K562 (cell line): ENCODE results near the gene PQBP1. TPM values are rescaled to one million over a fixed set of nuclear protein-coding genes. Genes with fewer than 3 reads are reported as not detected.

Experiments
- FIP1L1 ChIP-seq: fragments of 200-400 bp; formaldehyde crosslinking; IDR thresholded peaks from 2 replicates; pipeline ENCODE4 v1.6.1; 2018; ENCODE audit warnings: mild to moderate bottlenecking, low read depth, low read length; ENCODE audit not compliant: poor library complexity, severe bottlenecking
- HDAC2 ChIP-seq: fragments of 450-650 bp; IDR thresholded peaks from 2 replicates; pipeline ENCODE4 v1.6.1; 2016; ENCODE audit warnings: mild to moderate bottlenecking
- LEF1 ChIP-seq: fragments of 450-650 bp; IDR thresholded peaks from 2 replicates; pipeline ENCODE4 v1.6.1; 2016; ENCODE audit warnings: mild to moderate bottlenecking
- RREB1 ChIP-seq: fragments of 250-450 bp; sonication (Bioruptor Pico); IDR thresholded peaks from 2 replicates; pipeline ENCODE4 v1.4.0; 2020
- THAP7 ChIP-seq: fragments of 250-450 bp; sonication (Bioruptor Pico); IDR thresholded peaks from 2 replicates; pipeline ENCODE4 v1.5.0; 2021
- ZNF133 ChIP-seq: fragments of 250-450 bp; sonication (Bioruptor Pico); IDR thresholded peaks from 2 replicates; pipeline ENCODE4 v1.4.0; 2020; ENCODE audit warnings: mild to moderate bottlenecking
- ZNF146 ChIP-seq: IDR thresholded peaks from one replicate; pipeline ENCODE4 v1.6.1; 2018; ENCODE audit warnings: missing compliant biosample characterization; ENCODE audit not compliant: unreplicated experiment
- ZNF282 ChIP-seq: sonication (generic); formaldehyde crosslinking; IDR thresholded peaks from 2 replicates; pipeline ENCODE4 v1.8.1; 2023; ENCODE audit warnings: missing genetic modification reagents
- ZSCAN32 ChIP-seq: fragments of 450-650 bp; formaldehyde crosslinking; IDR thresholded peaks from 2 replicates; pipeline ENCODE4 v1.4.0; 2020; ENCODE audit warnings: mild to moderate bottlenecking, moderate library complexity
- polyA plus RNA-seq, 8 experiments: library from polyadenylated mRNA; depleted of rRNA in 4 of 8; stranded (reverse) in 5 of 8; unstranded in 3 of 8; fragments of >200 nt; fragmentation: Nextera tagmentation in 2 of 8; fragmentation: Illumina TruSeq in 1 of 8; extraction: Ambion mirVana in 2 of 8; extraction: Trizol in 1 of 8; gene quantifications; 2 replicates each; pipeline versions ENCODE4 v1.2.1 to v1.2.3, GENCODE V29; 2011 to 2014; ENCODE audit warnings: inconsistent platforms in 1 of 8, missing spikeins in 1 of 8
- total RNA-seq, 7 experiments: library from RNA; depleted of rRNA in 6 of 7; stranded (reverse); fragments of >200 nt in 6 of 7; fragmentation: Illumina TruSeq in 2 of 7; extraction: Trizol in 2 of 7; gene quantifications; 2 replicates each; pipeline versions ENCODE4 v1.2.1 to v1.2.3, GENCODE V29; 2011 to 2021; ENCODE audit warnings: low replicate concordance in 1 of 7
- TF ChIP-seq, protein P1 (sequence below), 2 experiments: IDR thresholded peaks in 1 of 2; conservative IDR thresholded peaks in 1 of 2; 2 replicates each; pipeline ENCODE4 v1.6.1; 2016; ENCODE audit warnings: low read depth in 2 of 2, mild to moderate bottlenecking in 1 of 2, missing compliant biosample characterization in 1 of 2, missing genetic modification characterization in 1 of 2, moderate library complexity in 1 of 2
- TF ChIP-seq, protein P2 (sequence below): sonication (generic); formaldehyde crosslinking; IDR thresholded peaks from 2 replicates; pipeline ENCODE4 v1.8.0; 2022; ENCODE audit warnings: missing genetic modification reagents, mild to moderate bottlenecking, moderate library complexity, borderline replicate concordance
- TF ChIP-seq, protein P3 (sequence below): IDR thresholded peaks from 3 replicates; pipeline ENCODE4 v1.6.1; 2011; ENCODE audit warnings: borderline replicate concordance, mild to moderate bottlenecking, moderate library complexity; ENCODE audit not compliant: insufficient read length; ENCODE audit errors: extremely low read depth

Gene PQBP1
- total and polyA plus RNA-seq, 9 of the 15 experiments (the other 6 are each of a cell fraction or from before 2014, with no cell fraction given) = 41.3 to 262 (median 112) TPM

- TF ChIP-seq, protein P1, sequence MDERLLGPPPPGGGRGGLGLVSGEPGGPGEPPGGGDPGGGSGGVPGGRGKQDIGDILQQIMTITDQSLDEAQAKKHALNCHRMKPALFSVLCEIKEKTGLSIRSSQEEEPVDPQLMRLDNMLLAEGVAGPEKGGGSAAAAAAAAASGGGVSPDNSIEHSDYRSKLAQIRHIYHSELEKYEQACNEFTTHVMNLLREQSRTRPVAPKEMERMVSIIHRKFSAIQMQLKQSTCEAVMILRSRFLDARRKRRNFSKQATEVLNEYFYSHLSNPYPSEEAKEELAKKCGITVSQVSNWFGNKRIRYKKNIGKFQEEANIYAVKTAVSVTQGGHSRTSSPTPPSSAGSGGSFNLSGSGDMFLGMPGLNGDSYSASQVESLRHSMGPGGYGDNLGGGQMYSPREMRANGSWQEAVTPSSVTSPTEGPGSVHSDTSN (CRISPR knock-in tag; IDR thresholded peaks at IDR 0.05; ENCODE audit: low read depth) = no peak
- TF ChIP-seq, protein P1 (tag; conservative IDR thresholded peaks at IDR 0.05; ENCODE audit: low read depth) = no peak
- no peak for TF ChIP-seq THAP7 (CRISPR knock-in tag)
- no peak; the same call in 1 of the 2 replicates for TF ChIP-seq HDAC2
- no peak for TF ChIP-seq ZNF282 (CRISPR knock-in tag)
- TF ChIP-seq LEF1 = 0 out of 2 replicates have a peak, but pooled peaks have one; percentile 63
- TF ChIP-seq, protein P2, sequence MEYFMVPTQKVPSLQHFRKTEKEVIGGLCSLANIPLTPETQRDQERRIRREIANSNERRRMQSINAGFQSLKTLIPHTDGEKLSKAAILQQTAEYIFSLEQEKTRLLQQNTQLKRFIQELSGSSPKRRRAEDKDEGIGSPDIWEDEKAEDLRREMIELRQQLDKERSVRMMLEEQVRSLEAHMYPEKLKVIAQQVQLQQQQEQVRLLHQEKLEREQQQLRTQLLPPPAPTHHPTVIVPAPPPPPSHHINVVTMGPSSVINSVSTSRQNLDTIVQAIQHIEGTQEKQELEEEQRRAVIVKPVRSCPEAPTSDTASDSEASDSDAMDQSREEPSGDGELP = peak; percentile 91
- TF ChIP-seq, protein P3, sequence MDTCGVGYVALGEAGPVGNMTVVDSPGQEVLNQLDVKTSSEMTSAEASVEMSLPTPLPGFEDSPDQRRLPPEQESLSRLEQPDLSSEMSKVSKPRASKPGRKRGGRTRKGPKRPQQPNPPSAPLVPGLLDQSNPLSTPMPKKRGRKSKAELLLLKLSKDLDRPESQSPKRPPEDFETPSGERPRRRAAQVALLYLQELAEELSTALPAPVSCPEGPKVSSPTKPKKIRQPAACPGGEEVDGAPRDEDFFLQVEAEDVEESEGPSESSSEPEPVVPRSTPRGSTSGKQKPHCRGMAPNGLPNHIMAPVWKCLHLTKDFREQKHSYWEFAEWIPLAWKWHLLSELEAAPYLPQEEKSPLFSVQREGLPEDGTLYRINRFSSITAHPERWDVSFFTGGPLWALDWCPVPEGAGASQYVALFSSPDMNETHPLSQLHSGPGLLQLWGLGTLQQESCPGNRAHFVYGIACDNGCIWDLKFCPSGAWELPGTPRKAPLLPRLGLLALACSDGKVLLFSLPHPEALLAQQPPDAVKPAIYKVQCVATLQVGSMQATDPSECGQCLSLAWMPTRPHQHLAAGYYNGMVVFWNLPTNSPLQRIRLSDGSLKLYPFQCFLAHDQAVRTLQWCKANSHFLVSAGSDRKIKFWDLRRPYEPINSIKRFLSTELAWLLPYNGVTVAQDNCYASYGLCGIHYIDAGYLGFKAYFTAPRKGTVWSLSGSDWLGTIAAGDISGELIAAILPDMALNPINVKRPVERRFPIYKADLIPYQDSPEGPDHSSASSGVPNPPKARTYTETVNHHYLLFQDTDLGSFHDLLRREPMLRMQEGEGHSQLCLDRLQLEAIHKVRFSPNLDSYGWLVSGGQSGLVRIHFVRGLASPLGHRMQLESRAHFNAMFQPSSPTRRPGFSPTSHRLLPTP = no peak
- no peak for TF ChIP-seq ZSCAN32 (CRISPR knock-in tag)
- no peak for TF ChIP-seq FIP1L1
- TF ChIP-seq ZNF146 (CRISPR knock-in tag) = no peak
- no peak for TF ChIP-seq ZNF133 (CRISPR knock-in tag)
- no peak for TF ChIP-seq RREB1
Measured at GRCh38 chrX:48937054-48937907, 39.6 kb downstream of the PQBP1 start (continued).
